ENCODE measurements around the gene TTC27.

- TF ChIP-seq CTCF (IDR thresholded peaks at IDR 0.05 in 4 of 5, conservative IDR thresholded peaks at IDR 0.05 in 1 of 5) (peak in 3 of 5 experiments; percentile 16 to 39 (median 21)), POLR2A (IDR thresholded peaks at IDR 0.05) (no peak)
Observed at GRCh38 chr2:32627441-32627813, 423 bp upstream of the TTC27 start.

Data from gastrocnemius medialis (tissue), 4 donors.